ENCODE measurements around the gene CHST7. TPM values are rescaled to one million over a fixed set of nuclear protein-coding genes. Genes with fewer than 3 reads are reported as not detected.

The CHST7 gene
- total RNA-seq, 1 donor from 2014 or later: 15.9 TPM

DNA sequence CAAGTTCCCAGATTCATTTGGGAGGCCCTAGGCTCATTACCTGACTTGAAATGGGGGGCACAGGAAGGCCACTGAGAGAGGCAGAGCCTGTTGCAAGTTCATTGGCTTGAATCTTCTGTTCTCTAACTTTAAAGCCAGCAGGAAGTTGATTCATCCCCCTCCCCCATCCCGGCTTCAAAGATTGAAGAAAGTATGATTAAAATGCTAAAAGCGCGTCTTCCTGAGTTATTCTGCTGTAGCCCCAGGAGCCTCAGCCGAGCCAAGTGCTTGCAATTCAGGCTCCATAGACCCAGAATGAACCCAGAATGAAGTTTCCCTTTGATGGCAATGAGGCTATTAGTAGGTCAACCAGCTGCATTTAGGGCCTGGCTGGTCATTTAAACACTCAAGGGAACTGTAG, 14.7 kb downstream of the CHST7 start:
- no peaks in the 10 kb centered on the region for H3K9me3 ChIP-seq (replicated peaks)
- H3K4me3 ChIP-seq: peak overlapping the region; percentile 32
- DNase-seq: peak; percentile 41
- peaks cover 73% of the 10 kb centered on the region for H3K4me1 ChIP-seq
- H3K36me3 ChIP-seq: no peaks in the 10 kb centered on the region
- intact Hi-C loops (cut with micrococcal nuclease): no loop called here
- H3K27me3 ChIP-seq (ENCODE audit: low read depth): no peaks in the 10 kb centered on the region
- TF ChIP-seq, protein P1, sequence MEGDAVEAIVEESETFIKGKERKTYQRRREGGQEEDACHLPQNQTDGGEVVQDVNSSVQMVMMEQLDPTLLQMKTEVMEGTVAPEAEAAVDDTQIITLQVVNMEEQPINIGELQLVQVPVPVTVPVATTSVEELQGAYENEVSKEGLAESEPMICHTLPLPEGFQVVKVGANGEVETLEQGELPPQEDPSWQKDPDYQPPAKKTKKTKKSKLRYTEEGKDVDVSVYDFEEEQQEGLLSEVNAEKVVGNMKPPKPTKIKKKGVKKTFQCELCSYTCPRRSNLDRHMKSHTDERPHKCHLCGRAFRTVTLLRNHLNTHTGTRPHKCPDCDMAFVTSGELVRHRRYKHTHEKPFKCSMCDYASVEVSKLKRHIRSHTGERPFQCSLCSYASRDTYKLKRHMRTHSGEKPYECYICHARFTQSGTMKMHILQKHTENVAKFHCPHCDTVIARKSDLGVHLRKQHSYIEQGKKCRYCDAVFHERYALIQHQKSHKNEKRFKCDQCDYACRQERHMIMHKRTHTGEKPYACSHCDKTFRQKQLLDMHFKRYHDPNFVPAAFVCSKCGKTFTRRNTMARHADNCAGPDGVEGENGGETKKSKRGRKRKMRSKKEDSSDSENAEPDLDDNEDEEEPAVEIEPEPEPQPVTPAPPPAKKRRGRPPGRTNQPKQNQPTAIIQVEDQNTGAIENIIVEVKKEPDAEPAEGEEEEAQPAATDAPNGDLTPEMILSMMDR (IDR thresholded peaks at IDR 0.05; ENCODE audit: borderline replicate concordance): no peak
- peak overlapping the region; percentile 85 for H3K27ac ChIP-seq (replicated peaks)

DNA sequence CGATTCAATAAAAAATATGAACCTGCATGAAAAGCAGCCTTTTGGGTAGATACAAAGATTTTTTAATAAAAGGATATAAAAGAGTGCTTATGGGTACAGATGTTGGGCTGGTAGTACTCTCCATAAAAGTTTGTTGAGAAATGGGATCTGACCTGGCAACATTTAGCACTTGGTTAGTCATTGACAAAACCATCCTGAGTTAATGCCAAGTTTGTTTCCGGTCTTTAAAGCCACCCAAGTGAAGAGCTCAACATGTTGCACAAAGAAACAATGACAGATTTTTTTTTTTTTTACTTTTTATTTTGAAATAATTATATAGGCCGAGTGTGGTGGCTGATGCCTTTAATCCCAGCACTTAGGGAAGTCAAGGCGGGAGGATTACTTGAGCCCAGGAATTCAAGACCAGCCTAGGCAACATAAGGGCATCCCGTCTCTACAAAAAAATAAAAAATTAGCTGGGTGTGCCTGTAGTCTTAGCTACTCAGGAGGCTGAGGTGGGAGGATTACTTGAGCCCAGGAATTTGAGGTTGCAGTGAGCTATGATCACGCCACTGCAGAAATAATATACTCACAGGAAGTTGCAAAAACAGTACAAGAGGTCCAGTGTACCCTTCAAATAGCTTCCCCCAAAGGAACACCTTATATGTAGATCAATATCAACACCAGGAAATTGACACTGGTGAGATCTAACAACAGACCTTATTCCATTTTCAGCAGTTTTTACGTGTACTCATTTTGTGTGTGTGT, 16.6 kb downstream of the CHST7 start:
- intact Hi-C loops (cut with micrococcal nuclease): no loop called here
- no peaks in the 10 kb centered on the region for H3K9me3 ChIP-seq (replicated peaks)
- H3K4me1 ChIP-seq: peaks cover 72% of the 10 kb centered on the region
- H3K27me3 ChIP-seq (ENCODE audit: low read depth): no peaks in the 10 kb centered on the region
- H3K4me3 ChIP-seq: no peak overlapping the region
- H3K27ac ChIP-seq (replicated peaks): peak overlapping the region; percentile 85
- H3K36me3 ChIP-seq: no peaks in the 10 kb centered on the region
- TF ChIP-seq, protein P1 (IDR thresholded peaks at IDR 0.05; ENCODE audit: borderline replicate concordance): no peak
- DNase-seq: no peak

DNA sequence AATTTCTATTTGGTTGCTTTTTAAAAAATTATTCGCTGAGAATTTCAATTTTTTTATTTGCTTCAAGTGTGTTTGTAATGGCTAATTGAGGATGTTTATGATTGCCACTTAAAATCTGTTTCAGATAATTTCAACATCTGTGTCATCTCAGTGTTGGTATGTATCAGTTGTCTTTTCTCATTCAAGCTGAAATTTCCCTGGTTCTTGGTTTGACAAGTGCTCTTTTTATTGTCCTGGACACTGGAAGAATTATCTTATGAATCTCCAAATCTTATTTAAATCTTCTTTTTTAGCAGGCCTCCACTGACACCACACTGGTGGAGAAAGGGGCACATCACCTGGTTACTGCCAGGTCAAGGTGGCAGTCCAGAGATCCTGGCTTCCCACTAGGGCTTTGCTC, 21.5 kb downstream of the CHST7 start:
- intact Hi-C loops (cut with micrococcal nuclease): no loop called here
- TF ChIP-seq, protein P1 (IDR thresholded peaks at IDR 0.05; ENCODE audit: borderline replicate concordance): no peak
- Histone ChIP-seq H3K9me3 (replicated peaks) (no peaks in the 10 kb centered on the region), H3K4me1 (peaks cover 62% of the 10 kb centered on the region), H3K27me3 (ENCODE audit: low read depth) (no peaks in the 10 kb centered on the region), H3K36me3 (no peaks in the 10 kb centered on the region), H3K4me3 (no peak overlapping the region), H3K27ac (replicated peaks) (peak overlapping the region; percentile 80)
- no peak for DNase-seq

DNA sequence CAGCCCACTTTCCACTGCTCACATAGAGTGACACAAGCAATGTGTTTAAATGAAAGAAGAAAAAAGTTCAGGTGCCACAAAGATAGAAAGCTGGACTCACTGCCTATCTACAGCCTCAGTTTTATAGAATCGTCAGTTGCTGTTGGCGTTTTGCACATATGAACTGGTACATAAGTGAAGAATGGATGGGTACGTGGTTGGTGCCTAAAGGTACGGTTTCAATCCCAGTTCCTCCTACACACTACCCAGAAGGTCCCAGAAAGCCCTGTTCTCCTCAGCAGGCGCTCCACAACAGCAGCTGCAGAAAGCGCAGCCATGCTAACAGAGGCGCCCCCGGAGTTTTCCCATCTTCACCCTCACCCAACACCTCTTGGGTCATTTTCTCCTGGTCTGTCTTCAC, 23.6 kb downstream of the CHST7 start:
- DNase-seq: no peak
- TF ChIP-seq, protein P1 (IDR thresholded peaks at IDR 0.05; ENCODE audit: borderline replicate concordance): no peak
- intact Hi-C loops (cut with micrococcal nuclease): no loop called here
- H3K9me3 ChIP-seq (replicated peaks): no peaks in the 10 kb centered on the region
- H3K27me3 ChIP-seq (ENCODE audit: low read depth): no peaks in the 10 kb centered on the region
- H3K36me3 ChIP-seq: no peaks in the 10 kb centered on the region
- peaks cover 77% of the 10 kb centered on the region for H3K4me1 ChIP-seq
- H3K4me3 ChIP-seq: no peak overlapping the region
- H3K27ac ChIP-seq (replicated peaks): peak overlapping the region; percentile 80

DNA sequence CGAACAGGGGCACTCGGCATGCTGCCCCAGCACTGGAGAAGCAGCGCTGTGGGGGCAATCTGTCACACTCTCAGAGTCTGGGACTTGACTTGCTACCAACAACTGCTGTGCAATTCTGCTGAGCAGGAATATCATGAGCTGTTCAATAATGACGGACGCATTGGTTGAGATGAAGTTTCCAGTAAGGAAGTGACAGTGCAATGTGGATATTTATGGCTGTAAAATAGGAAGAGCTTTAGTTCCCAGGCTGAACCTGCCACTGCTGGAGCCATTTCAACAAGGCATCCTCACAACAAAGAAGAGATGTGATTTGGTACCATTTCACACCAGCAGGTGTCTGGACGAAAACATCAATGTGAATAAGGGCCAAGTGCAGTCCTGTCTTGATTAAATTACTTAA, 24.2 kb downstream of the CHST7 start:
- H3K27ac ChIP-seq (replicated peaks): peak overlapping the region; percentile 80
- H3K9me3 ChIP-seq (replicated peaks): no peaks in the 10 kb centered on the region
- H3K27me3 ChIP-seq (ENCODE audit: low read depth): no peaks in the 10 kb centered on the region
- TF ChIP-seq, protein P1 (IDR thresholded peaks at IDR 0.05; ENCODE audit: borderline replicate concordance): no peak
- H3K36me3 ChIP-seq: no peaks in the 10 kb centered on the region
- peaks cover 82% of the 10 kb centered on the region for H3K4me1 ChIP-seq
- intact Hi-C loops (cut with micrococcal nuclease): no loop called here
- no peak overlapping the region for H3K4me3 ChIP-seq
- no peak for DNase-seq

Measured in left ventricle myocardium inferior (tissue), 1 donor.